HG03175 (cell line): ENCODE measurements around the gene UBR2.
"Not testable (repeated sequence)": the region's sequence is repeated elsewhere in the genome, so short reads cannot be mapped to it uniquely, and the experiment has no call there.

Source experiments
- ATAC-seq: cut with Tn5 transposase; IDR thresholded peaks from one replicate; pipeline ENCODE4 v1.9.1; 2021; ENCODE audit warnings: mild to moderate bottlenecking, moderate library complexity; ENCODE audit not compliant: unreplicated experiment

Gene UBR2

GRCh38 chr6:42616716-42617115, 52.9 kb downstream of the UBR2 start:
- ATAC-seq: no peak

GRCh38 chr6:42618105-42618504, 54.3 kb downstream of the UBR2 start:
- ATAC-seq: no peak

GRCh38 chr6:42618686-42619085, 54.9 kb downstream of the UBR2 start:
- no peak for ATAC-seq

GRCh38 chr6:42619963-42620362, 56.1 kb downstream of the UBR2 start:
- ATAC-seq: no peak

- ATAC-seq: no peak
Observed at GRCh38 chr6:42624601-42625000, 60.8 kb downstream of the UBR2 start.

GRCh38 chr6:42627044-42627443, 63.2 kb downstream of the UBR2 start:
- ATAC-seq: no peak

- ATAC-seq: no peak
Observed at GRCh38 chr6:42627674-42628073, 63.8 kb downstream of the UBR2 start.

- no peak for ATAC-seq
Observed at GRCh38 chr6:42628604-42629003, 64.8 kb downstream of the UBR2 start.

GRCh38 chr6:42629845-42630244, 66.0 kb downstream of the UBR2 start:
- ATAC-seq: no peak

- ATAC-seq: no peak
Observed at GRCh38 chr6:42637681-42638080, 73.9 kb downstream of the UBR2 start.

GRCh38 chr6:42642794-42643193, 79.0 kb downstream of the UBR2 start:
- no peak for ATAC-seq

- ATAC-seq: no peak
Observed at GRCh38 chr6:42644211-42644610, 80.4 kb downstream of the UBR2 start.

- no peak for ATAC-seq
Observed at GRCh38 chr6:42652024-42652746, 88.4 kb downstream of the UBR2 start.

- no peak for ATAC-seq
Observed at GRCh38 chr6:42653851-42654250, 90.0 kb downstream of the UBR2 start.

GRCh38 chr6:42659806-42660205, 96.0 kb downstream of the UBR2 start:
- no peak for ATAC-seq

GRCh38 chr6:42661540-42662153, 97.8 kb downstream of the UBR2 start:
- no peak for ATAC-seq

- no peak for ATAC-seq
Observed at GRCh38 chr6:42664718-42665117, 100.9 kb downstream of the UBR2 start.

GRCh38 chr6:42674368-42674767, 110.5 kb downstream of the UBR2 start:
- ATAC-seq: not testable (repeated sequence)

GRCh38 chr6:42674780-42675179, 111.0 kb downstream of the UBR2 start:
- ATAC-seq: no peak

GRCh38 chr6:42679358-42679757, 115.5 kb downstream of the UBR2 start:
- ATAC-seq: no peak

- no peak for ATAC-seq
Observed at GRCh38 chr6:42688281-42688680, 124.5 kb downstream of the UBR2 start.

- no peak for ATAC-seq
Observed at GRCh38 chr6:42689371-42689770, 125.5 kb downstream of the UBR2 start.
